Heart left ventricle (tissue), 13 donors: ENCODE data around the gene SPTBN4.

ENCODE experiments used
- CTCF ChIP-seq, 12 donors: fragments of 200-600 bp; sonication (generic) in 4 of 12; IDR thresholded peaks; one replicate each; pipeline versions ENCODE4 v1.5.0 to v1.8.0; 2018 to 2022; ENCODE audit warnings: antibody characterized with exemption in 12 of 12, mild to moderate bottlenecking in 5 of 12
- POLR2A ChIP-seq, 2 donors: fragments of 450-650 bp; IDR thresholded peaks; one replicate each; pipeline ENCODE4 v1.6.1; 2017; ENCODE audit warnings: antibody characterized with exemption in 2 of 2, mild to moderate bottlenecking in 2 of 2, moderate library complexity in 2 of 2
- donor health status: ischemic (EF 13 %, LVEDD 7.1; RV severe dilation, severe dysfunction).
- donor health status: DM: no; HTN: yes; CAD: no.
- donor health status: DM: no; HTN: no; CAD: no.
- donor health status: ischemic (EF 25% LVEDD 6.9; RV normal size, moderate dysfunction).
- donor health status: ischemic (EF 25% LVEDD 5.7; RV mildly dilated, moderate dysfunction).
- donor health status: ischemic (EF 35%, LVEDD 5.7; RV mildly dilated, moderate dysfunction).
- donor health status: nonischemic (EF 11% LVEDD 7.7; RV severe dilation, severe dysfunction).
- donor health status: DM: yes; HTN: yes; CAD: no.
- donor health status: PGD.
- donor health status: ischemic (EF 29% LVEDD 5.4; RV normal size, mild dysfunction).
- donor health status: nonischemic (EF 23%, LVEDD 6.1; RV moderate dilation, normal function).

DNA sequence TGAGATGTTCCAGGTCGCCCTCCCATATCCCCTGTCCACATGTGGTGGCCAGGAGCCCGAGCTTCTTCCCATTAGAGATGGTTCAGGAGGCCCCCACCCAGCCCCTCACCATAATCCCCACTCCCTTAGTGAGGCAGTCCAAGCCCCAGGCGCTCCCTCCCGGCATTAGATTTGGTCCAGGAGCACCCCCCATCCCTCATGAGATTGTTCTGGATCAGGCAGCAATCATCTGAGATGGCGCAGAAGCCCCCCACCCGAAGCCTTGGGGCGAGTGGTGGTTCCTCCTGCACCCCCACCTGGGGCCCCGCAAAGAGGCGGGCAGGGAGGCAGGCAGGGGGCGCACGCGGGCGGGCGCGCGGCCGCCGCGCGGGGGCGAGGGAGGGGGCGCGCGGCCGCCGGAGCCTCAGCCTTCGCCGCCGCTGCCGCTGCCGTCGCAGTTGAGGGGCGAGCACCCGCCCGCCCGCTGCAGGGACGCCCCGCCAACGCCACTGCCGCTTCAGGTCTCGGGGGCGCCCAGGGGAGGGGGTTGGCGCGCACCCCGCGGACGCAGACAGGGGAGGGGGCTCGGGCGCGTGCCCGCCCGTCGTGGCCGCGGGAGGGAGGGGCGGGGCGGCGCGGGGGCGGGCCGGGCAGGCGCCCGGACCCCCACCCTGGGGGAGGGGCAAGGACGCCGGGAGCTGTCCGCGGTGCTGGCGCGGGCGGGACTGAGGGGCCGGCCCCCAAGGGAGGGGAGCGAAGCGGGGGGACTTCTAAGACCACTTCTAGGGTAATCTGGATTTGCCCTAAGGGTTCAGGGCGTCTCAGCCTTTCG, 63.5 kb downstream of the SPTBN4 start:
- TF ChIP-seq POLR2A (IDR thresholded peaks at IDR 0.05) (no peak), CTCF (IDR thresholded peaks at IDR 0.05) (peak in 3 of 12 donors; percentile 21 to 37 (median 35))
